Sigmoid colon (tissue), 4 donors: Measurements from ENCODE around the gene SERTM1.

Experiments
- CTCF ChIP-seq, 4 experiments: fragments of 450-650 bp in 3 of 4; fragments of 200-600 bp in 1 of 4; IDR thresholded peaks; one replicate each; pipeline ENCODE4 v1.5.1; 2016 to 2019; ENCODE audit warnings: antibody characterized with exemption in 4 of 4, mild to moderate bottlenecking in 3 of 4, moderate library complexity in 2 of 4
- POLR2A ChIP-seq, 2 donors: fragments of 450-650 bp; IDR thresholded peaks; one replicate each; pipeline ENCODE4 v1.6.1; 2016; ENCODE audit warnings: antibody characterized with exemption in 2 of 2, mild to moderate bottlenecking in 2 of 2, moderate library complexity in 2 of 2
- POLR2AphosphoS5 ChIP-seq, 4 donors: sonication (generic); formaldehyde crosslinking; IDR thresholded peaks; one replicate each; pipeline ENCODE4 v1.6.1; 2017; ENCODE audit warnings: antibody characterized with exemption in 4 of 4

GRCh38 chr13:36745436-36745835, 71.6 kb downstream of the SERTM1 start:
- TF ChIP-seq CTCF (IDR thresholded peaks at IDR 0.05) = no peak
- TF ChIP-seq POLR2A (IDR thresholded peaks at IDR 0.05) = no peak
- no peak for TF ChIP-seq POLR2AphosphoS5 (IDR thresholded peaks at IDR 0.05)
